GM12873 (cell line): ENCODE data around the gene DNMT1.

Experiments
- CTCF ChIP-seq: IDR thresholded peaks from 2 replicates; pipeline ENCODE4 v1.5.1; 2012; ENCODE audit warnings: low read depth, mild to moderate bottlenecking, moderate library complexity, low read length, control low read depth; ENCODE audit not compliant: insufficient read depth; ENCODE audit errors: missing control alignments

DNMT1 gene

GRCh38 chr19:10122045-10122444 lies 72.7 kb downstream of the DNMT1 start:
- TF ChIP-seq CTCF: no peak

- TF ChIP-seq CTCF: no peak
Measured at GRCh38 chr19:10120538-10121189, 74.1 kb downstream of the DNMT1 start.

- TF ChIP-seq CTCF: no peak
Measured at GRCh38 chr19:10118960-10119359, 75.8 kb downstream of the DNMT1 start.

GRCh38 chr19:10116866-10117616 lies 77.7 kb downstream of the DNMT1 start:
- TF ChIP-seq CTCF: no peak

- TF ChIP-seq CTCF: no peak
Measured at GRCh38 chr19:10116085-10116865, 78.5 kb downstream of the DNMT1 start.

- no peak for TF ChIP-seq CTCF
Measured at GRCh38 chr19:10115392-10116084, 79.2 kb downstream of the DNMT1 start.
